Keratinocyte (primary cell): ENCODE results near the gene CHST15.

Source experiments
- CTCF ChIP-seq, 3 experiments: IDR thresholded peaks in 1 of 3; conservative IDR thresholded peaks in 1 of 3; optimal IDR thresholded peaks in 1 of 3; 2 replicates in 2 of 3; 3 replicates in 1 of 3; pipeline versions ENCODE3 to v1.5.1; 2011; ENCODE audit warnings: low read length in 3 of 3, mild to moderate bottlenecking in 3 of 3, moderate library complexity in 2 of 3, control low read depth in 1 of 3, inconsistent platforms in 1 of 3; ENCODE audit not compliant: insufficient read depth in 2 of 3; ENCODE audit errors: extremely low read depth in 1 of 3
- EZH2 ChIP-seq: IDR thresholded peaks from one replicate; pipeline ENCODE4 v1.6.1; 2012; ENCODE audit warnings: inconsistent platforms, mild to moderate bottlenecking, low read length, moderate library complexity

GRCh38 chr10:124017729-124018128 is 75.7 kb downstream of the CHST15 start:
- TF ChIP-seq CTCF (optimal IDR thresholded peaks at IDR 0.05 in 1 of 3, IDR thresholded peaks at IDR 0.05 in 1 of 3, conservative IDR thresholded peaks at IDR 0.05 in 1 of 3; ENCODE audit: extremely low read depth in 1 of 3, insufficient read depth in 2 of 3, low read length in 3 of 3) (peak in 1 of 3 experiments; percentile 11), EZH2 (no peak)
